Measurements from ENCODE around the gene PLA2G4C.

DNA sequence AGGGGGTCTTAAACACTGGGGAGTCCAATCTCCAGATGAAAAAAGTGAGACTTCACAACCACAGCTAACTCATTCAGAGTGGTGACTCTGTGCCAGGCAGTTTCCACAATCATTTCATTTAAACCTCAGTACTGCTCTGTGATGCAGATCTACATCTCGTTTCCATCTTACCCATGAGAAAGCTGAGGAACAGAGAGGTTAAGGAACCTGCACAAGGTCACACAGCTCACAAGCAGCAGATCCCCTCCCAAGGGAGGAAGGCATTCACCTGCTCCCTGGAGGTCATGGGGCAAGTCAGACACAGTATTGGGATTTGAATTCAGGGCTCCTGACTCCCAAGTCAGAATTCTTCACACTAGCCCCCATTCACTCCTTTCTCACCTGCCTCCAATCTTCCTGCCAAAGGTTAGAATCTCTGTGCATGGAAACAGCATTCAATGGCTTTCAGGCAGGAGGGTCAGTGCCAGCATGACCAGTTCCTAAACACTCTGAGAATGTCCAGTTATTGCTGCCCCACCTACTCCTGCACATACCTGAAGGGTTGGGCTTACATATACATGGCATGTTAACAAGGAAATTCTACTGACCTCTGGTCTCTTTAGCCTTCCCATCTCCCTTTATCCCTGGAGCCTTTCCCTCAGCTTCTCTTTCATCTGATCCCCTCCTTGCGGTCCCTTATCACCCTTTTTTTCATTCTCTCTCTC lies 68.6 kb downstream of the PLA2G4C start:
- TF ChIP-seq, protein P1, sequence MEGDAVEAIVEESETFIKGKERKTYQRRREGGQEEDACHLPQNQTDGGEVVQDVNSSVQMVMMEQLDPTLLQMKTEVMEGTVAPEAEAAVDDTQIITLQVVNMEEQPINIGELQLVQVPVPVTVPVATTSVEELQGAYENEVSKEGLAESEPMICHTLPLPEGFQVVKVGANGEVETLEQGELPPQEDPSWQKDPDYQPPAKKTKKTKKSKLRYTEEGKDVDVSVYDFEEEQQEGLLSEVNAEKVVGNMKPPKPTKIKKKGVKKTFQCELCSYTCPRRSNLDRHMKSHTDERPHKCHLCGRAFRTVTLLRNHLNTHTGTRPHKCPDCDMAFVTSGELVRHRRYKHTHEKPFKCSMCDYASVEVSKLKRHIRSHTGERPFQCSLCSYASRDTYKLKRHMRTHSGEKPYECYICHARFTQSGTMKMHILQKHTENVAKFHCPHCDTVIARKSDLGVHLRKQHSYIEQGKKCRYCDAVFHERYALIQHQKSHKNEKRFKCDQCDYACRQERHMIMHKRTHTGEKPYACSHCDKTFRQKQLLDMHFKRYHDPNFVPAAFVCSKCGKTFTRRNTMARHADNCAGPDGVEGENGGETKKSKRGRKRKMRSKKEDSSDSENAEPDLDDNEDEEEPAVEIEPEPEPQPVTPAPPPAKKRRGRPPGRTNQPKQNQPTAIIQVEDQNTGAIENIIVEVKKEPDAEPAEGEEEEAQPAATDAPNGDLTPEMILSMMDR (IDR thresholded peaks at IDR 0.05): no peak
- TF ChIP-seq POLR2A (IDR thresholded peaks at IDR 0.05): no peak
